ENCODE measurements around the gene KCNJ4.

Gene KCNJ4

GRCh38 chr22:38455076-38455529, at the start of gene KCNJ4:
Gene KCNJ4, minus strand, starts transcription at chr22:38455199. Its CDS starts 27,067 bp downstream, at chr22:38428132.
- DNase-seq = no peak

GRCh38 chr22:38503021-38503420, 48.0 kb upstream of the KCNJ4 start:
- no peak for DNase-seq

GRCh38 chr22:38501797-38502672, 47.0 kb upstream of the KCNJ4 start:
- DNase-seq = no peak

GRCh38 chr22:38497869-38498268, 42.9 kb upstream of the KCNJ4 start:
- DNase-seq = no peak

- DNase-seq = no peak
These were observed 39.9 kb upstream of the KCNJ4 start for GRCh38 chr22:38494939-38495338.

GRCh38 chr22:38494498-38494897, 39.5 kb upstream of the KCNJ4 start:
- no peak for DNase-seq

GRCh38 chr22:38491707-38492348, 36.8 kb upstream of the KCNJ4 start:
- DNase-seq = no peak

- no peak for DNase-seq
These were observed 35.9 kb upstream of the KCNJ4 start for GRCh38 chr22:38490915-38491314.

GRCh38 chr22:38490475-38490874, 35.5 kb upstream of the KCNJ4 start:
- no peak for DNase-seq

GRCh38 chr22:38489561-38490145, 34.7 kb upstream of the KCNJ4 start:
- no peak for DNase-seq

GRCh38 chr22:38489142-38489541, 34.1 kb upstream of the KCNJ4 start:
- no peak for DNase-seq

- DNase-seq = no peak
These were observed 32.9 kb upstream of the KCNJ4 start for GRCh38 chr22:38487946-38488345.

- DNase-seq = no peak
These were observed 30.8 kb upstream of the KCNJ4 start for GRCh38 chr22:38485783-38486182.

GRCh38 chr22:38484244-38484643, 29.2 kb upstream of the KCNJ4 start:
- DNase-seq = no peak

GRCh38 chr22:38482662-38483308, 27.8 kb upstream of the KCNJ4 start:
- DNase-seq = no peak

- no peak for DNase-seq
These were observed 26.9 kb upstream of the KCNJ4 start for GRCh38 chr22:38481871-38482332.

- no peak for DNase-seq
These were observed 26.3 kb upstream of the KCNJ4 start for GRCh38 chr22:38481162-38481870.

GRCh38 chr22:38479096-38479837, 24.3 kb upstream of the KCNJ4 start:
- DNase-seq = no peak

- DNase-seq = no peak
These were observed 22.6 kb upstream of the KCNJ4 start for GRCh38 chr22:38477585-38477984.

GRCh38 chr22:38474003-38474607, 19.1 kb upstream of the KCNJ4 start:
- no peak for DNase-seq

- no peak for DNase-seq
These were observed 16.2 kb upstream of the KCNJ4 start for GRCh38 chr22:38471237-38471636.
